GM04503 (cell line): ENCODE results near the gene ENOX2.
"Not testable (repeated sequence)": the region's sequence is repeated elsewhere in the genome, so short reads cannot be mapped to it uniquely, and the experiment has no call there.

ENCODE experiments used
- DNase-seq: peaks from one replicate; pipeline ENCODE4 v3.0.0-alpha.2; 2012; ENCODE audit warnings: low read depth

ENOX2 gene

DNA sequence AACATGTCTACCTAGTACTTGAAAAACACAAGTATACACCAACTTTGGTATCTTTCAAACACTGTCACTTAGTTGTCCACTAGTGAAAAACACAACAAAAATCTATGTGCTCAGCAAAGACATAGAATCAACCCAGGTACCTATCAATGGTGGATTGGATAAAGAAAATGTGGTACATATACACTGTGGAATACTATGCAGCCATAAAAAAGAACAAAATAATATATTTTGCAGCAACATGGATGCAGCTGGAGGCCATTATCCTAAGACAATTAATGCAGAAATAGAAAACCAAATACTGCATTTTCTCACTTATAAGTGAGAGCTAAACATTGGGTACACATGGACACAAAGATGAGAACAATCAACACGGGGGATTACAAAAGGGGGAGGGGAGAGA is 148.7 kb downstream of the ENOX2 start:
- no peak for DNase-seq

DNA sequence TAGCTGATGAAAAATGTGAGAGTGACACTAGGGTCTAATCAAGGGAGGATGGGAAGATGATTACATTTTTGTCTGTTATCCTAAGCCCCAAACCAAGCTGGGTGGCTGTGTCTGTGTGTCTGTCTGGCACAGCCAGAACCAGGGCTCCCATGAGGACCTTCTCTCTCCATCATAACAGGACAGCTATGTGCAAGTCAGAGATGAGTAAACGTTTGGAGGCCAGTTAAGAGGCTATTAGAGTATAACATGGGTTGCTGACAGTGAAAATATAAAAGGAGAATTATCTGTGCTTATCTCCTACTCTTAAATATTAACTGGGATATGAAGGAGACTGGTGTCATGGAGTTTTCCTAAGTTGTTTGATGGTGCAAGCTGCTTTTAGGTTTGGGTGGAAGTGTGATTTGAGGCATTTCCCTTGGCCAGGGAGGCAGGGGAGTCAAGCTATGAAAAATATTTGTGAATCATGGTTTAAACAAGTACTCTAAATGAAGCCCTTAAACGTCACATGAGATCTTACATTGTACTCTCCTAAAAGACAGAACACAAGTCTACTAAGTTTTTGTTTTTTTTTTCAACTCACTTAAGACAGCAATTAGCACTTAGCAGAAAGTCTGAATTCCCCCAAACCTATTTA is 156.2 kb downstream of the ENOX2 start:
- DNase-seq, result peak; percentile 14

DNA sequence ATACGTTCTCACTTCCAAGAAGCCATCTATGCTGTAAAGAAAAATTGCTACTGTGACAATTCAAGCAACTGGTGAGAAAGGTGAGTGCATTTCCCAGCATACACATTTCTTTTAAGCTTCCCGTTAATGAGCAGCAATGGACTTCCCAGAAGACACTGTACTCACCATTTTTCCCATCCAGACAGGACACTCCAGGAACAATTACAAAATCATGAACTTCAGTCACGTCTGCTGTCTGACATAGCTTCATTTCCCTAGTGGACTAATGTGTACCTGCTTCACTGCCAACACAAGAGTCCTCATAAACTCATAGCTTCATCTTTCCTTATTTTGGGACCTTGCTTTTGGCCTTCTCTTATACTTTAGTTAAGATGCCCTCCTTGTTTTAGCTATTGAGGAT is 156.9 kb downstream of the ENOX2 start:
- no peak for DNase-seq

DNA sequence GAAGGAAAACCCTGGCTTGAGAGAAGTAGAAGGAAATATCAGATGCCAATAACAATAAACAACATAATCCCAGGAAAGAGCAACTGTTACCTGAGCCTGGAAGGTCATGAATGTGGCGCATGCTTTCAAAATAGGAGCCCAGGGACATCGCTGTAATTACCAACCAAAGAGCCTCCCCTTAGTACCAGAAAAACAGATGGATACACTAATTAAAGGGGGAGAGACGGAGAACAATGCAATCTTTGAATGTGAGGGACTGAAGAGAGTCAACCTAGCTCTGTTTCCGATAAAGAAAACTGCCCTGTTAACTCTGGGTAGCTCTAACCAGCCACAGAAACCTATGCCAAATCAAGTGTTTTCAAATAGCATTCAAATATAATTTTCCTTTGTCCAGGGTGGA is 161.4 kb downstream of the ENOX2 start:
- no peak for DNase-seq

DNA sequence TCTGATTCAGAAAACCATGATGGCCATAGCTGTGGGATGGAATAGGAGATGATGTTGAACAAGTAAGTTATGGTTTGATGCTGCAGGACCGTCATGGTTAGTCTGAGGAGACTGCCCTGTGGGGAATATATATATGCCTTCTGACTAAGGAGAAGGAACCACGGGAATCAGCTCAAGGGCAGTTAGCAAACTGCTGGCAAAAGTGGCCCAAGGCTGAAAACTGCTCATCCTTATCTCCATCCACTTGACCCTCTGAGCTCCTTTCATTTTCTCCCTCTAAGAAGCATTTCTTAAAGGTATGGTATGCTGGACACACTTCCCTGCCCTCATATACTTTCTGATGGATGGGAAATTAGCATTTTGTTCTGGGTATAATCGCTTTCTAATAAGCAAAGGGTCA is 161.9 kb downstream of the ENOX2 start:
- DNase-seq, result no peak

DNA sequence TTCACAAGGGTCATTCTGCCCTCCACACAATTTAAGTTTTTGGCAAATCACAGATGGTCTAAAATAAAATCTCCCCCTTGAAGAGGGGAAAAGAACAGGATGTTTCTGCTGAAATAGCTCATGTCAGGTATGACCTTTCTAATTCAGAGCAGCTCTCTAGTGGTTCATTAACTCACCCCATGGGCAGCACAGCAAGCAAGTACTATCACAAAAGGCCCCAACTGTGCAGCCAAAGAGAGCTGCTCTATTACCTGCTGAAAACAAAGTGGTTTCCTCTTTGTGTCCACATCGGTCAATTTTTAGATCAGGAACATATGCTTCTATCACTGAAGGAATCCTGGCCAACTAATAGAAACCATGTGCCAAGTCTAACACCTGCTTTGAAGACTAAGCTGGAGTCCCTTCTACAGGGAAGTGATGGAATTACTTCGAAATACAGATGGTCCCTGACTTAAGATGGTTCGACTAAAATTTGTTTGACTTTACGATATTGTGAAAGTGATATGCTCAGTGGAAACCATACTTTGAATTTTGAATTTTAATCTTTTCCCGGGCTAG is 164.3 kb downstream of the ENOX2 start:
- no peak for DNase-seq

DNA sequence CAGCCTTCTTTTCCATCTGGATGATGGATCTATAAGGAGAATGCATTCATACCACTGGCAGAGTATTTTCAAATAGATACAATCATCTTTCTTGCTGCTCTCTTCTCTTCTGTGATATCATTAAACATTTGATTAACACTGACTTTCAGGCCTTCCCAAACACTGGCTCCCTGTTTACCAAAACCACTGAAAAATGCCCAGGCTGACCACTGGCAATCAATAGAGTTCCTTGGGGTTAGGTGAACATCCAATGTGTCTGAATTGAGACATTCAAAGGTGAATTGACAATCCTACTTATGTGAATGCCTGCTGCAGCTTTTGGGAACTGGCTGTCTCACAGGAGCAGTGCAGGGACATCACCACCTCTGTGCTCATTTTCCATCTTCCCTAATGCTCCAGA is 168.3 kb downstream of the ENOX2 start:
- DNase-seq, result no peak

DNA sequence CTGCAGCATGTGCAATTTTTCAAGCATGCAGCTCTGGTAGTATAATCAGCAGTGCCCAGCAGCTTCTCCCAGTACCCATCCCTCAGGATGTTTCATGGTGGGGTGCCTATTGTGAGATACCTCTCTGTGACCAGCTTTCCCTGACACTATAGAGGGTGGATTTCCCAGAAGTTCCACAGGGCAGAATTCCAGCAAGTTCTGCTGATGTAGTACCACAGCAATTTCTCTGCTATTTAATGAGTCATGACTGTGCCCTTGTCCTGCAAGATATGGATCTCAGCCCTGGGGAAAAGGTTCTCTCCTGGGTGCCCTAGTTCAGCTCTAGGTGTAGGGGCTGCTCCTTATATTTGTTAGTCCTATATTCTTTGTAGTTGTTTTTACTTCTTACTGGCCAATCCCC is 174.8 kb downstream of the ENOX2 start:
- no peak for DNase-seq

DNA sequence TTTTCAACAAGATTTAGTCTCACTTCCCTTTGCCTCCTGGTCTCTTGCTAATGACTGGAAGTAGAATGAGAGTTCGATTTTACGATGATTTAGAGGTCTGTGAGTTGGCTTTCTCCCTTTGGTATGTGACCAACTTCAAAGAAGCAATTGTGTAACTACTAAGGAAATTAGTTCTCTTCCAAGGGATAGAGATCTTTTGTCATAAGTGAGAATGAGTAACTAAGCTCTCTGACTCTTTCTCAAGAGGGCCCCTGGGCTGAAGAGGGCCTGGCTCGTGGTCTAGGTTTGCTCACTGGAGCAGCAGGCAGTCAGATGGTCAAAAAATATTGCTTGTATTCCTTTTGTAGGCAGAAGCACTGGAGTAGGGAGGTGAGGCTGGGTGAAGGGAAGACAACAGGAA is 176.3 kb downstream of the ENOX2 start:
- DNase-seq, result peak; percentile 70

DNA sequence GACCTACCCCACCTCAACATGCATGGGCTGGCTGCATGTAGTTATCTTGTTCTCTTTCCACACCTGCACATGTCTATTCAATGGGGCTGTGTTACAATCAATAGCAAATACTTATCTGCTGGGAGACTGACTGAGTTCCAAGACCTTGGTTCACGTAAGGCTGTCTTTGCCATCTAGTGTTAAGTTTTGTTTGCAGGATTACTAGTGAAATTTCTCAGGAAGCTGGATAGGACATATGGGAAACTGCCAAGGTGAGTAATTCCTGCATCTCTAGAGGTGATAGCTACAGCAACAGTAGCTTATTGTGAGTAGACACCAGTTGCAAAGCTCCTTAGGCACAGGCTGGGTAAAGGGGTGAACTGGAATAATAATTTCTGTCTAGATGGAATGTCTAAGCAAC is 177.5 kb downstream of the ENOX2 start:
- no peak for DNase-seq

DNA sequence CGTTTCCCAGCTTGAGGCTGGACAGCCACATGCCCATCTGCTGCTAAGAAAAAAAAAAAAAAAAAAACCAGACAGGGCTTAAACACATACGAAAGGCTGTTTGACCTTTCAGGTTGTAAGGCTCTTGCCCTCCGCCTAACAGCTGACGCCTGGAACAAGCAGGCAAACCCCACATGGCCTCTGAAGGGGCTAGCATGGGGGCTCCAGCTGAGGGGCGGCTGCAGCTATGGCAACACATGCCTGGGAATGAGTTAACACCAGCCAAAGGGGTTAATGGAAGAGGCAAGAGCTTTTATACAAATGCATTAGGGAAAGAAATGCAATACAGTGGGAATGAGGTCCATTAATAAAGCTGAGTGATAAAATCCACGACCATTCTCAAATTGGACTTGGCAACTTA is 183.6 kb downstream of the ENOX2 start:
- no peak for DNase-seq

DNA sequence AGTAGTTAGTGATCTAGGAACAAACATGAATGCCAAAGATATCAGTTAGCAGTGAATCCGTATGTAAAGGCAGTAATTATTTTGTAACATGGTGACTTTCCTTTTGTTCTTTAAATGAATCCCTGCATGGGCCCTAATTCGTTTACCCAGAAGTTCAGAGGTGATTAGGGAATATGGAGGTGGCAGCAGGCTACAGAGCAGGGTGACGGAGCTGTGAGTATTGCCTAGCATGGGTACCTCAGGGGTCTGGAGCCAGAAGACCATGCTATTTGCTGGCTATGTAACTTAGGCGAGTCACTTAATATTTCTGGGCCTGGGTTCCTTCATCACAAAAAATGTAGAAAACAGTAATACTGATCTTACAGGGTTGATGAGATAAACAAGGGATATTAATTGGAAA is 184.9 kb downstream of the ENOX2 start:
- no peak for DNase-seq

DNA sequence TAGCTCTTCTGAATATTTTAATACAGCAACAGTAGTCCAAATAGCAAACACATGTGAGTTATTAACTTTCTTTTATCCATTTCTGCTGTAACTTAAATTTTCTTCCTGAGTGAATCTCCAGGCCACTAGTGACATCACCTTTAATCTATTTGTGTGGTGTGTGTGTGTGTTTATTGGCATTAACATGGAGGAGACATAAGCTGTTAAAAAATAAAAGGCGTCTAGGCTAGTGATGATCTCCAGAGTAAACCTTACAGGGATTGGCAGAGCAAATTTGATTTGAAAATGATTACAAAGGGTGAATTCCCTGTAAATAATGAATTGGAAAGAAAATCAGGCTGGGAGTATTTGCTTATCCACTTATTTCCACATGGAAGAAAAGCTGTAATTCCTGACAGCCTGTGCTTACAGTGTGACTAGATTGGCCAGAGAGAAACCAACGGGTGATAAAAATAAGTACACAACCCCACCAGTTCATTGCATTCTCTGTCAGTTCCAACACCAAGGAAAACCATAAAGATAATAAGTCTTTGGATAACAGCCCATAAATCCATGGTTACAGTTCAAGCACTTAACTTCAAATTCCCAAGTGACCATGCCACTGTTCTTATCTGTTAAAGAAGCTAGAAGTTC is 186.1 kb downstream of the ENOX2 start:
- no peak for DNase-seq

DNA sequence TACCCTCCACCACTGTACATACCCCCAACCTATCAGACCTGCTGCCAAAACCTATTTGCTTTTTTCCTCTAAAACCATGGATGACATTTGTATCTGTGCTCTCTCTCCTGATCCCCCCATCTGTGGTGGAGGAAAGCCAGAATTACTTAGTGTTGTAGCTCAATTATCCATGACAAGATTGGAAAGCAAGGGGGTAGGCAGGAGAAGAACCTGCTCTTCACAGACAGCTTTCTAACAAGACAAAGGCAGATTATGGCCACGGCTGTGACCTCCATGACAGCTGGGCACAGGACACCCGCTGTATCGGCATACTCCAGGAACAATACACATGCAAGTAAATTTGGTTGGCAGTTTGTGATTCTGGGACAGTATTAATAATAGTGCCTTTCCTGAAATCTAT is 186.7 kb downstream of the ENOX2 start:
- no peak for DNase-seq

DNA sequence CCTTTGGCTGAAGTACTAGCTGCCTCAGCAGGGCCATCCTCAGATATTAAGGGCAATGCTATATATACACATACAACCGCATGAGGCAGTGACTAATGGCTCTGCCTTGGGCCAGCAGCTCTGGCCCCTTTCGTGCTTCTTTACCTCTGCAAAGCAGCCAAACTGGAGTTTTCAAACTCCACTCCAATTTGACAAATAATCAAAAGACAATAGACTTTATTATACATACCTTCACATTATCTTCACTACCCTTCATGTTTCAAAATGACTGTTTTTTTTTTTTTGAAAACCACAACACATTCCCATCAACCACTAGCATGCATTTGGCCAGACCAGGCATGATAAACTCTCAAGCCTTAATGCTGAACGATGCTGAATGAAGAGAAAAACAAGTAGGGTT is 187.7 kb downstream of the ENOX2 start:
- DNase-seq, result no peak

DNA sequence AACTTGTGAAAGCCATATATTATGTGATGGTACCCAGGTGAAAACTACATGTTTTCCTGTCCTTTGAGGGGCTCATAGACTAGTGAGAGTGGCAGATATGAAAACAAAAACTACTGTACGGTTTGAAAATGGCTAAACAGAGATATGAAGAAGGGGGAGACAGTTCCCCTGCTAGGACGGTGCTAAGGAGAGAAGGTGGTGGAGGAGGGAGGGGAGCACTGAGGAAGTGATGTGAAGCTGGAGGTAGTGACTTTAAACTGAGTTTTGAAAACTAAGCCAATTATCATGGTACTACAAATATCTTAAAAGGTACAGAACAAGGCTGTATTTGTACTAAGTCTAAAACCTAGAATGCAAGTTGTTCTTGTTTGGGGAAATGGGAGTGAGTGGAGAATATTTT is 188.3 kb downstream of the ENOX2 start:
- DNase-seq, result no peak

DNA sequence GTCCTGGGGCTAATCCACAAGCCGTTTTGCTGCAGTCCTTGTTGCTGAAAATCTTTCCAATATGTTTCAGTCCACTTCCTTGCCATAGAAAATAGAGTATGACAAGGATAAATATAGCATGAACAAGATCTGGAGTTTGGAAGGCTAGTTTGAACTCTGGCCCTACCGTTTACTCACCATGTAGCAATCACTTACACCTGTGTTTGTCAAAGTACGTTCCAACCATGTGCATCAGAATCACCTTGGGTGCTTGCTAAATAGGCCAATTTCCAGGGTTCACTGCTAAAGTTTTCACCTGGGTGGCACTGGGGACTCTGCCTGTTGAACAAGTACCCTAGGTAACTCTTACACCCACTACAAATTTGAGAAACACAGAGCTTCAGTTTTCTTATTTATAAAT is 188.9 kb downstream of the ENOX2 start:
- DNase-seq, result no peak

DNA sequence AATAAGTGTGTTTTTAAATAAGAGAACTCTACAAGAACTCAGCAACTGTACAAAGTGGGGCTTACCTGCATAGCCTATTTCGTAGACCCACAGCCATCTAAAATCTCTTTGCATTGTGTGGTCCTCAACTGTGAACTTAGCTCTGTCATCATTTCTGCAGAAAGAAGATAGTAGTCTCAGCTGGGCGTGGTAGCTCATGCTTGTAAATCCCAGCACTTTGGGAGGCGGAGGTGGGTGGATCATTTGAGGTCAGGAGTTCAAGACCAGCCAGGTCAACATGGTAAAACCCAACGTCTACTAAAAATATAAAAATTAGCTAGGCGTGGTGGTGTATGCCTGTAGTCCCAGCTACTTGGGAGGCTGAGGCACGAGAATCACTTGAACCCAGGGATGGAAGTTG is 193.8 kb downstream of the ENOX2 start:
- not testable (repeated sequence) for DNase-seq

DNA sequence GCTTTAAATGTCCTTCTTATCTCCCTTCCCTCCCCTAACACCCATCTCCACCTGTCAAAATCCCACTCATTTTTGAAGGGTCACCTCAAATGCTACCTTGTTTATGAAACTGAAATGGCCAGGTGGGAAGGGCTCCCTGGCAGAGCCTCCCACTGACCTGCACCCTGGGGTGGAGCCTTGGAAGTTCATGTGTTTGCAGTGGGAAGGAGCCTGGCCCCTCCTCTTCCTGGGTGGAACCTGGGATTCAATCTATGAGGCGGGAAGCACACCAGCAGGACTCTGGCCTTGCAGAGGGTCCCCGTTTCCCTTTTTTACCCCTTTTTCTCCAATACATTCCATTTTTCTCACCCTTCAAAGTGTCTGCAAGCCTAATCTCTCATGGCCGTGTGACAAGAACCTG is 197.4 kb downstream of the ENOX2 start:
- DNase-seq, result no peak

DNA sequence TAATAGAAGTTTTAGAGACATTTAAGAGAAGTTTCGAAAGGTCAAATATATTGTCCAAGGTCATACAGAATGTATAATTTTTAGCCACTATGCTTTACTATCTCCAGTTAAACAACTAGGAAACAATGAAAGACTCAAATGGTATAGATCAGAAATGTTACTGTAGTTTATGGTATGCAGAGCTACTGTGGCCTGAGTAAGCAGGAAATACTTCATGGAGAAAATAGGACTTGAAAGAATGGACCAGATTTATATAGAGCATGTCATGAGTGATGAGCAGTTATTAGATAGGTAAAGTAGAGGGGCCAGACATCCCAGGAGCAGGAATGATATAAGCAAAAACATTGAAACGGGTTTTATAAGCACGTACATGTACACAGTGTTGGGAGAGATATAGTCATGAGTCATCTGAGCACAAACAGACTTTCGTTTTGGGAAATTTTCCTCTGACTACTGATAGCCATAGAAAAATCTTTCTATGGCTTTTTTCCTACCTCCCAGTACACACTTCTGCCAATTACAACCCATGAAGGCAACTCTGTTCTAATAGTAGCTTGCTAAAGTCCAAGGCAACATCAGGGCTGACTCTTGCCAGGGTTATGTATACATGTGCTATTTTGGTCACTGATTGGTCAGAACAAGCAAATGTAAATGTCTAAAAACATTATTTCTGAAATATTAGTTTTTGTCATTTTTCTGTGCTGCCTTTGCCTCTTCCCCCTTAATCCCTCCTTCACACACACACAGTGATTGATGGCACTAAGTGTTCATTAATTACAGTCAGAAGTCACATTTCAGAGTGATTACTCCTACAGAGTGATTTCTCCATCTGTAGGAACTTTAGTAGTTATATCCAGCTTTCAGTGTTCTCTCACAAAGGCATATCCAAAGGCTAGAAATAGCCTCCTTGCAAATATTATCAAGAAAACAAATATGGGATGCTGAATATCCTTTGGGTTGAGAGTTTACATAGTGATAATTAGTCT is 198.7 kb downstream of the ENOX2 start:
- no peak for DNase-seq

DNA sequence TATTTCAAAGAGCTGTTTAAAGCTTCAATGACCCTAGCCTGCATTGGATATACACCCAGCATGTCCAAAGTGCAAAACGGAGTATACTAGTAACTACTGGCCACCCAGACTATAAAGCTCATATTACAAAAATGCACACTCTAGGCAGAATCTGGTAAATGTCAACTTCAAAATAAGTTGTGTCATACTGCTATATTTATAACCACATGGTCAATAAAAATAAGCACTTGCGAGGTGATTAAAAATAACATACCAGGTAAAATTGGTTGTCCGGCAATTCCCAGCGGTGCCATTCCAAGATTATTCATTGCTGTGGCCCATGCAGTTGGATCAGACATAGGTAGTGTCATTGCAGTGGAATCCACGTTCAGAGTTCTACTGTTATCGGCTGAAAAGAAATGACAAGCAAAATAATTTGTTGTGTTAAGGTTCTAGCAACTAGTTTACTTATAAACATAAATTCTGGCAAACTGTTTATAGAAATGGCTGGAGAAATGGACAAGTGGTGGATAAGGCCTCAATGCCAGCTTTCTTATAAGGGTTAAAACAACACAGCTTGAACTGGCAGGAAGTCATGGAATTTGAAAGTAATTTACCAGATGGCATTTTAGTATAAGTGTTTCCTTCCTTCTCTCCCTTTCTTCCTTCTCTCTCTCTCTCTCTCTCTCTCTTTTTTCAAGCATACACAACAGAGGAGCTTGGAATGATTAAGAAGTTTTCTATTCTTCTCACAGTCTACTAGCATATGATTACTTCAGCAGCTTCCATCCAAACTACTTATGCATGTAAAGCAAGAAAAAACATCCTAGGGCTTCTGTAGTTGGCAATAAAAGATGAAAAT is 199.9 kb downstream of the ENOX2 start:
- peak; percentile 44 for DNase-seq

DNA sequence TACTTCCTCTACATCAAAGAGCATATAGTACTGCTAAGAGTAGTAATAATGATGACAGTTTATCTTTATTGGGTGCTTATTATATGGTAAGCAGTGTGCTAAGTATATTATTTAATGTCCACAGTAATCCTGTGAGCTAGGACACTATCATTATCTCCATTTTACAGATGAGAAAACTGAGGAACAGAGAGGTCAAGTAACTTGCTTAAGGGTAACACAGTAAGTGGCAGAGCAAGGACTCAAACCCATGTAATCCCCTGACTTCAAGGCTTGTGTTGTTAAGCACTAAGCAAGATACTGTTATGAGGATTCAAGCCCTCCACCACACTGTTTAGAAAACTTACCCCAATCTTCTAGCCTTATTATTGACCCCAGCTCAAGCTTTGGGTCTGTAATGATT is 202.4 kb downstream of the ENOX2 start:
- no peak for DNase-seq
